SU-DHL-6 (cell line): ENCODE data around the gene DPPA2.

ENCODE experiments used
- H2AFZ ChIP-seq: fragments of 200-600 bp; sonication (generic); 2 replicates; pipeline ENCODE4 v1.6.1; 2014; ENCODE audit warnings: low read depth, mild to moderate bottlenecking, moderate library complexity, mixed read lengths, antibody characterized with exemption, low read length; ENCODE audit not compliant: severe bottlenecking
- H3F3A ChIP-seq: fragments of 200-600 bp; shearing (Covaris generic); 2 replicates; pipeline ENCODE4 v1.6.0; 2016; ENCODE audit warnings: antibody characterized with exemption, mild to moderate bottlenecking; ENCODE audit not compliant: insufficient read depth
- H3K27ac ChIP-seq: fragments of 200-600 bp; sonication (generic); 2 replicates; pipeline ENCODE4 v1.5.1; 2016; ENCODE audit warnings: low read depth, mild to moderate bottlenecking, low read length, moderate library complexity, mixed read lengths
- H3K27me3 ChIP-seq: fragments of 200-600 bp; sonication (generic), shearing (Covaris generic); 2 replicates; pipeline ENCODE4 v1.6.0; 2014; ENCODE audit warnings: mild to moderate bottlenecking, low read length
- H3K36me3 ChIP-seq: fragments of 200-600 bp; sonication (generic); 2 replicates; pipeline ENCODE4 v1.6.1; 2014; ENCODE audit warnings: mild to moderate bottlenecking, low read length, mixed read lengths
- H3K4me2 ChIP-seq: fragments of 300-600, 200-600 bp; shearing (Covaris generic), sonication (generic); 2 replicates; pipeline ENCODE4 v1.6.0; 2014; ENCODE audit warnings: low read length, low read depth, mild to moderate bottlenecking; ENCODE audit not compliant: poor library complexity, severe bottlenecking
- H3K4me3 ChIP-seq: fragments of 200-600 bp; sonication (generic); 2 replicates; pipeline ENCODE4 v1.5.1; 2014; ENCODE audit warnings: antibody characterized with exemption, low read length, mild to moderate bottlenecking, mixed read lengths; ENCODE audit not compliant: insufficient read depth, poor library complexity, severe bottlenecking
- H3K79me2 ChIP-seq: fragments of 200-600 bp; sonication (generic); 2 replicates; pipeline ENCODE4 v1.6.1; 2014; ENCODE audit warnings: mild to moderate bottlenecking, low read length, moderate library complexity; ENCODE audit not compliant: insufficient read depth
- H3K9ac ChIP-seq: fragments of 200-600 bp; sonication (generic); 2 replicates; pipeline ENCODE4 v1.7.0; 2014; ENCODE audit warnings: mild to moderate bottlenecking, low read length
- H3K9me2 ChIP-seq: fragments of 200-600 bp; sonication (generic); replicated peaks from 2 replicates; pipeline ENCODE4 v1.6.1; 2014; ENCODE audit warnings: low read length; ENCODE audit not compliant: insufficient read depth
- H3K9me3 ChIP-seq: fragments of 200-600 bp; sonication (generic); 2 replicates; pipeline ENCODE4 v1.6.1; 2014; ENCODE audit warnings: low read length, mixed read lengths; ENCODE audit not compliant: insufficient read depth
- H4K20me1 ChIP-seq: fragments of 200-600 bp; sonication (generic); 2 replicates; pipeline ENCODE4 v1.6.1; 2014; ENCODE audit warnings: low read depth, mild to moderate bottlenecking, antibody characterized with exemption, low read length, moderate library complexity, mixed read lengths
- CTCF ChIP-seq: fragments of 200-600 bp; sonication (generic); IDR thresholded peaks from one replicate; pipeline ENCODE4 v1.5.1; 2017; ENCODE audit warnings: antibody characterized with exemption, mild to moderate bottlenecking, low read length, moderate library complexity; ENCODE audit not compliant: insufficient read depth, poor library complexity, severe bottlenecking
- EZH2phosphoT487 ChIP-seq: fragments of 200-600 bp; sonication (generic), shearing (Covaris generic); conservative IDR thresholded peaks from 2 replicates; pipeline ENCODE4 v1.6.1; 2018; ENCODE audit warnings: mild to moderate bottlenecking, antibody characterized with exemption, low read length, moderate library complexity, mixed read lengths

DPPA2 gene

GRCh38 chr3:109334572-109334971 is 18.3 kb upstream of the DPPA2 start:
- Histone ChIP-seq H3K9me3 (no peaks in the 10 kb centered on the region), H3K36me3 (no peaks in the 10 kb centered on the region), H3K4me3 (no peak overlapping the region), H3K27me3 (no peaks in the 10 kb centered on the region), H3K9ac (no peak overlapping the region), H4K20me1 (no peaks in the 10 kb centered on the region), H3K79me2 (no peaks in the 10 kb centered on the region), H3F3A (no peaks in the 10 kb centered on the region), H2AFZ (no peak overlapping the region), H3K4me2 (no peak overlapping the region), H3K9me2 (no peaks in the 10 kb centered on the region), H3K27ac (no peak overlapping the region)
- no peak for TF ChIP-seq EZH2phosphoT487
- no peak for TF ChIP-seq CTCF

GRCh38 chr3:109331692-109332091 is 15.4 kb upstream of the DPPA2 start:
- Histone ChIP-seq H2AFZ (no peak overlapping the region), H3K27ac (no peak overlapping the region), H3K9ac (no peak overlapping the region), H3F3A (no peaks in the 10 kb centered on the region), H3K79me2 (no peaks in the 10 kb centered on the region), H4K20me1 (no peaks in the 10 kb centered on the region), H3K4me3 (no peak overlapping the region), H3K36me3 (no peaks in the 10 kb centered on the region), H3K27me3 (no peaks in the 10 kb centered on the region), H3K9me2 (no peaks in the 10 kb centered on the region), H3K9me3 (no peaks in the 10 kb centered on the region), H3K4me2 (no peak overlapping the region)
- TF ChIP-seq CTCF, result no peak
- no peak for TF ChIP-seq EZH2phosphoT487

- Histone ChIP-seq H3K27me3 (no peaks in the 10 kb centered on the region), H3K79me2 (no peaks in the 10 kb centered on the region), H3K36me3 (no peaks in the 10 kb centered on the region), H3K9me3 (no peaks in the 10 kb centered on the region), H3K9me2 (no peaks in the 10 kb centered on the region), H2AFZ (no peak overlapping the region), H3K27ac (no peak overlapping the region), H3K4me3 (no peak overlapping the region), H4K20me1 (no peaks in the 10 kb centered on the region), H3K4me2 (no peak overlapping the region), H3F3A (no peaks in the 10 kb centered on the region), H3K9ac (no peak overlapping the region)
- TF ChIP-seq CTCF (no peak), EZH2phosphoT487 (no peak)
Measured at GRCh38 chr3:109330405-109330804, 14.1 kb upstream of the DPPA2 start.

GRCh38 chr3:109328202-109328601 is 11.9 kb upstream of the DPPA2 start:
- Histone ChIP-seq H3K36me3 (no peaks in the 10 kb centered on the region), H3K4me2 (no peak overlapping the region), H4K20me1 (no peaks in the 10 kb centered on the region), H3K4me3 (no peak overlapping the region), H3K27ac (no peak overlapping the region), H3K9ac (no peak overlapping the region), H3K27me3 (no peaks in the 10 kb centered on the region), H2AFZ (no peak overlapping the region), H3F3A (no peaks in the 10 kb centered on the region), H3K9me3 (no peaks in the 10 kb centered on the region), H3K9me2 (no peaks in the 10 kb centered on the region), H3K79me2 (no peaks in the 10 kb centered on the region)
- TF ChIP-seq CTCF, result no peak
- no peak for TF ChIP-seq EZH2phosphoT487
